HL-60 (cell line): ENCODE results near the gene CACNB3.
"Not testable (repeated sequence)": the region's sequence is repeated elsewhere in the genome, so short reads cannot be mapped to it uniquely, and the experiment has no call there.

Experiments used
- DNase-seq, 2 experiments: peaks; one replicate each; pipeline ENCODE4 v3.0.0-alpha.2; 2010 to 2020; ENCODE audit warnings: low read depth in 1 of 2, low spot score in 1 of 2
- H3K27ac ChIP-seq: fragments of 250-450 bp; sonication (Bioruptor Pico); replicated peaks from 2 replicates; pipeline ENCODE4 v1.5.1; 2020; ENCODE audit warnings: mild to moderate bottlenecking, moderate library complexity
- H3K27me3 ChIP-seq: fragments of 250-450 bp; sonication (Bioruptor Pico); 2 replicates; pipeline ENCODE4 v1.5.1; 2021; ENCODE audit warnings: mild to moderate bottlenecking, moderate library complexity; ENCODE audit not compliant: insufficient read depth, poor library complexity, severe bottlenecking
- H3K4me3 ChIP-seq: replicated peaks from 2 replicates; pipeline ENCODE4 v1.5.1; 2011; ENCODE audit warnings: mild to moderate bottlenecking, control low read depth, low read length; ENCODE audit not compliant: insufficient read depth
- GABPA ChIP-seq: IDR thresholded peaks from 2 replicates; pipeline ENCODE4 v1.6.1; 2012; ENCODE audit warnings: low read depth
- POLR2AphosphoS5 ChIP-seq: IDR thresholded peaks from 2 replicates; pipeline ENCODE4 v1.6.1; 2012; ENCODE audit warnings: low read depth
- REST ChIP-seq: IDR thresholded peaks from 2 replicates; pipeline ENCODE4 v1.6.1; 2012; ENCODE audit warnings: low read depth; ENCODE audit not compliant: insufficient replicate concordance
- SPI1 ChIP-seq: IDR thresholded peaks from 2 replicates; pipeline ENCODE4 v1.6.1; 2012; ENCODE audit warnings: low read depth, mild to moderate bottlenecking, borderline replicate concordance
- TF ChIP-seq, protein P1 (sequence below): IDR thresholded peaks from one replicate; pipeline ENCODE4 v1.5.1; 2011; ENCODE audit warnings: low read length, control low read depth, inconsistent platforms; ENCODE audit not compliant: insufficient read depth

The CACNB3 gene

DNA sequence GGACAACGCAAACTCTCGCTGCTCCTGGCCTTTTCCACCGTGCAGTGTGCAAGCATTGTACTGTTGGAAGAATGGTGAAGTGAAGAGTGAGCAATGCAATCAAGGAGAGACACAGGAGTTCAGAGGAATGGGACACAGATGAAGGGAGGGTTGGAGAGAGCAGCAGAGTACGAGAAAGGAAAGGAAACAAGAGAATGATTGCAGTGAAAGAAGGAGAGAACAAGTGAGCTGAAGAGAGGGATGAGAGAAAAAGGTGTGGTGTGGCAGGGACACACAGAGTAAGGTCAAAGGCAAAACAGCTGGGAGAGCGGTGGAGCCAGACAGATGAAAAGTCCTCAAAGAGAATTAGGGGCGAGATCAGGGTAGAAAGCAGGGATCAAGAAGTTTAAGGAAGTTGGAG is 13.0 kb downstream of the CACNB3 start:
- no peak overlapping the region for H3K4me3 ChIP-seq
- TF ChIP-seq GABPA (no peak), REST (no peak), SPI1 (no peak), POLR2AphosphoS5 (no peak)
- TF ChIP-seq, protein P1, sequence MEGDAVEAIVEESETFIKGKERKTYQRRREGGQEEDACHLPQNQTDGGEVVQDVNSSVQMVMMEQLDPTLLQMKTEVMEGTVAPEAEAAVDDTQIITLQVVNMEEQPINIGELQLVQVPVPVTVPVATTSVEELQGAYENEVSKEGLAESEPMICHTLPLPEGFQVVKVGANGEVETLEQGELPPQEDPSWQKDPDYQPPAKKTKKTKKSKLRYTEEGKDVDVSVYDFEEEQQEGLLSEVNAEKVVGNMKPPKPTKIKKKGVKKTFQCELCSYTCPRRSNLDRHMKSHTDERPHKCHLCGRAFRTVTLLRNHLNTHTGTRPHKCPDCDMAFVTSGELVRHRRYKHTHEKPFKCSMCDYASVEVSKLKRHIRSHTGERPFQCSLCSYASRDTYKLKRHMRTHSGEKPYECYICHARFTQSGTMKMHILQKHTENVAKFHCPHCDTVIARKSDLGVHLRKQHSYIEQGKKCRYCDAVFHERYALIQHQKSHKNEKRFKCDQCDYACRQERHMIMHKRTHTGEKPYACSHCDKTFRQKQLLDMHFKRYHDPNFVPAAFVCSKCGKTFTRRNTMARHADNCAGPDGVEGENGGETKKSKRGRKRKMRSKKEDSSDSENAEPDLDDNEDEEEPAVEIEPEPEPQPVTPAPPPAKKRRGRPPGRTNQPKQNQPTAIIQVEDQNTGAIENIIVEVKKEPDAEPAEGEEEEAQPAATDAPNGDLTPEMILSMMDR = no peak
- no peaks in the 10 kb centered on the region for H3K27me3 ChIP-seq
- H3K27ac ChIP-seq = no peak overlapping the region
- no peak for DNase-seq

- DNase-seq = no peak
- TF ChIP-seq POLR2AphosphoS5 (no peak), REST (no peak), SPI1 (no peak), GABPA (no peak)
- TF ChIP-seq, protein P1 = no peak
- no peak overlapping the region for H3K27ac ChIP-seq
- no peak overlapping the region for H3K4me3 ChIP-seq
- no peaks in the 10 kb centered on the region for H3K27me3 ChIP-seq
Observed at GRCh38 chr12:48832321-48833060, 14.2 kb downstream of the CACNB3 start.

DNA sequence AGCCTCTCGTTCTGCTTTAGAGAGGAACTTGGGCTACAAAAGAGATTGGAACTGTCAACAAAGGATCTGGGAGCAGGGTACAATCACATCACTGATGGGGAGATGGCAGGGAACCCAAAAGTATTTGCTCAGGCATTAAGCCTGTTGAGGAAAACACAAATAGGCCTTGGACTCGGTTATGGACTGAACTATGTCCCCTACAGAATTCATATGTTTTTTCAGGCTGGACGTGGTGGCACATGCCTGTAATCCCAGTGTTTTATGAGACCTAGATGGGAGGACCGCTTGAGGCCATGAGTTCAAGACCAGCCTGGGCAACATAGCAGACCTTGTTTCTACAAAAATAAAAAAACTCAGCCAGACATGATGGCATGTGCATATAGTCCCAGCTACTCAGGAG is 19.8 kb downstream of the CACNB3 start:
- no peak for DNase-seq
- Histone ChIP-seq H3K27me3 (no peaks in the 10 kb centered on the region), H3K4me3 (no peak overlapping the region), H3K27ac (no peak overlapping the region)
- TF ChIP-seq REST = no peak
- TF ChIP-seq POLR2AphosphoS5 = no peak
- TF ChIP-seq, protein P1 = no peak
- no peak for TF ChIP-seq SPI1
- TF ChIP-seq GABPA = no peak

- not testable (repeated sequence) for H3K27ac ChIP-seq, H3K27me3 ChIP-seq, DNase-seq, H3K4me3 ChIP-seq
Observed at GRCh38 chr12:48842021-48842420, 23.7 kb downstream of the CACNB3 start.
